GM19455 (cell line): ENCODE data around the gene GDF9.
"Not testable (repeated sequence)": the region's sequence is repeated elsewhere in the genome, so short reads cannot be mapped to it uniquely, and the experiment has no call there.

Experiments
- ATAC-seq: cut with Tn5 transposase; IDR thresholded peaks from one replicate; pipeline ENCODE4 v1.9.1; 2021; ENCODE audit not compliant: unreplicated experiment

Gene GDF9

DNA sequence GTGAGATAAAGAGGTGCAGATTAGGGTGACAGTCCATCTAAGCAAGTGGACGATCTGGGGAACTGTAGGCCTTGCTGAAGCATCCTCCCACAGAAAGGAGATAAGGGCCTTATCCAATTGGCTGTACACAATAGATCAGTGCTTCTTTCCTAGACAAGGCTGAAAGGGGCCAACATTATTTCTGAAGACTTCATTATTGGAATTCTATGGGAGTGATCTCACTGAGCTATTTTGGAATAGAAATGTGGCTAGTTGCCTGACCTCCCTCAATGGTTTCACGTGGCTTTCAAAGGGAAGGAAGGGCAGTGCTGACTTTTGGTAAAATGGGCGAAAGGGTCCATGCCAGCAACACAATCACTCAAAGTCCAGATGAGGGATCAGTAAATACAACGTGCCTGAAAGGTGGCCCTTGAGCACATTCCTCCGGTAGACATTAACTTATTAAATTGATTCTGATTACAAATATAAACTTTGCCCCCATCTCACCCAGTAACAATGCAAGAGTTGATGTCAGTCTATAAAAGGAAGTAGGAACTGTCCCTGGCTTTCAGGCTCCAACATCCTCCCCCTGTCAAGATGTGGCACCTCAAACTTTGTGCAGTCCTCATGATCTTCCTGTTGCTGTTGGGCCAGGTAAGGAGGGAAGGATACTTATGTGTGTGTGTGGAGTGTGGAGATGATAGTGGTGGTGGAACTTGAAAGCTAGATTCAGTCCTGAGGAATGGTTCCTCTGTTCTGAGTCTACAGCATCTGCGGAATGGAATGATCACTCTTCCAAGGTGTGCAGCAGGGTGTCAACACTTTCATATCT is 7.1 kb upstream of the GDF9 start, which contains the start of gene LEAP2:
Gene LEAP2 (plus strand): TSS at position 550 of the 811 bp plus-strand sequence. CDS start 27 bp downstream, at position 577.
- ATAC-seq = no peak

DNA sequence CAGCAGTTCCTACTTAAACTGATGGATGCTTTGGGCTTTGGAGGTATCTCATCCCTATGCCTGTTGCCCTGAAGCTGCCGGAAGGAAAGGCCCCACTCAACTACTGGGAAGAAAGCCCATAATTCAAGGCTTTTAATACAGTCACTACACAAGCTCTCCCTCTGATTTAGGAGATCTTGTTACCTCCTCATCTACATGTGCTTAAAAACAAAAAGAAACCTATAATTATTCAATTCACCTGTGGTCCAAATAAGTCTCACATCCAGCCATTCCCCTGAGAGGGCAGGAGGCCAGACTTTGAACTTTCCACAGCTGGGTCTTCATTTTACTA is 6.5 kb upstream of the GDF9 start:
- no peak for ATAC-seq

DNA sequence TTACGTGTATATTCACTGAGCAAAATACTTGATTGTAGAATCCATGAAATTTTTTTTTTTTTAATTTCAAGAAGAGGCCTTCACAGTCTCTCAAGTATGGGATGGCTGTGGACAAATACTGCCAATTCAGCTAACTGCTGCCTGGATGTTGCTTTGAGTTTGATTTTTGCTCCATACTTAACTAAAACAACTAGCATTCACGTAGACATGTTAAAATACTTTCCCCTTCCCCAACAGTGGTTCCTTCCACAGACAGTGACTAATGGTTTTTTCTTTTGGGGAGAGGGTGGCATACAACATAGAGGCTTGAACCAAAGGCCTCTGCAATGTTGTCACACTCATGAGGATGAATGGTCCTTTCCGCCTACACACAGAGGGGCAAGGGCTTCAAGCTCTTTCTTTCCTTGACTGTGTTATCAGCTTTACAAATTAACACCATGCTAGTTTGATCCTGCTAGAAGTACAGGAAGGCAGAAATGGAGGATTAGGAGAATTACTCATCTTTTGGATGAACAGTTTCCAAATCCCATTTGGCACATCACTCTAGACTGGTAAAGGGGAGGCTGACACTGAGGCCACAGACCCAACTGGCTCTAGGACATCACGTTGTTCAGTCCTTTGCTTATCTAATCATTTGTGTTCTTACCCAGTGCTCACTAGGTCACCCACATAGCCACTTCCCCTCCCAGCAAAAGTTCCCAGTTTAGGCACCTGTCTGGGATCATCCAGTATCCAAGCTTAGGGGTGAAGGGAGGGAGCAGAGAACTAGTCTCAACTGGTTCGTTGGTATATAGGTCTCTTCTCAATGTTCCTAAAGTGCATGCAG is 5.4 kb upstream of the GDF9 start:
- ATAC-seq = no peak

DNA sequence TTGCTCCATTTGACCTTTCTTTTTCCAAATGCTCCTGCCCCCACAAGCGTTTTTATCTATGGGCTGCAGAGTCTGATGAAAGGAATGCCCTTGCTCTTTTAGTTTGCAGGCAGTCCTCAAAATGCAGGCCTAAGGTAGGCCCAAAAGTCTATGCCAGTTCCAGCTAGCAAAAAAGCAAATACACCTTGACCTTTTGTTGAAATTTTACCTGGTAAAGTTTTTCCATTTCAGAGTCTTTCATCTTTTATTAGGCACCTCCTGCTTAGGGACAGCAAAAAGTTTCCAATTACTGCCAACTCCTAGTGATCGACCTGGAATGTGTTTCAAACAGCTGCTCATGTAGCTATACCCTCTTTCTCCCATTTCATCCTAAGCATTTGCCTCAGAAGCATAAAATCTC is 4.5 kb upstream of the GDF9 start:
- ATAC-seq = no peak

DNA sequence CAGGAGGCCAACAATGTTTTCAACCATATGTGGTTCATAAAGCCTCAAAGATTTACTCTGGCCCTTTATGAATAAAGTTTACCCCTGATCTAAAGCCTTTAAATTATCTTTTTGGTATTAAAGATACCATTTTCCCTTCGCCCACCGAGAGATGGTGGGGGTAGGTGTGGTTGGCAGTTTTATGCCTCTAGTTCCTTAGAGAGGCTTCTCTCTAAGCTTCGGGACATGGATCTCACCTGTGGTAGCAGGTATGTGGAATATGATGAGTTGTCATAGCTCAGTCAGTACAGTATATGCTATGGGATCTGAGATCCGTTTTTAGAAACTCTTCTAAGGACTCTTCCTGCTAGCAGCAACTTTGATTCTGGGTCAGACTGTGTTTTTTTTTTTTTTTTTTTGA is 2.5 kb upstream of the GDF9 start:
- no peak for ATAC-seq

DNA sequence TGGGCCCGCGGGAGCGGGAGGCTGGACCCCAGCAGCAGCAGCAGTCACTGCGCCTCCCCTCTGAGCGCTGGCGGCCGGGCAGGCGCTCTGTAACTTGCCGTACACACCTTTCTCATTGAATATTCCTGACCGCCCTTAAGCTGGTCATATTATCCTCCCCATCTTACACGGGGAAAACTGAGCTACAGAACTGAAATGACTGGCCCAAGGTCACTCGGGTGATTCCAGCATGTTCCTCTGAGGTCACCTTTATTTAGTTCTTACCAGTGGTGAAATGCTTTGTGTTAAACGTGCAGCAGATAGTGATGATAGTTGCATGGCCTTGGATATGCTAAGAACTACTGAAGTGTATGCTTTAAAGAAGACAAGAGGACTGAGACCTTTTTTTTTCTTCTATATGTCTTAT is 780 bp upstream of the GDF9 start:
- peak; percentile 24 for ATAC-seq

DNA sequence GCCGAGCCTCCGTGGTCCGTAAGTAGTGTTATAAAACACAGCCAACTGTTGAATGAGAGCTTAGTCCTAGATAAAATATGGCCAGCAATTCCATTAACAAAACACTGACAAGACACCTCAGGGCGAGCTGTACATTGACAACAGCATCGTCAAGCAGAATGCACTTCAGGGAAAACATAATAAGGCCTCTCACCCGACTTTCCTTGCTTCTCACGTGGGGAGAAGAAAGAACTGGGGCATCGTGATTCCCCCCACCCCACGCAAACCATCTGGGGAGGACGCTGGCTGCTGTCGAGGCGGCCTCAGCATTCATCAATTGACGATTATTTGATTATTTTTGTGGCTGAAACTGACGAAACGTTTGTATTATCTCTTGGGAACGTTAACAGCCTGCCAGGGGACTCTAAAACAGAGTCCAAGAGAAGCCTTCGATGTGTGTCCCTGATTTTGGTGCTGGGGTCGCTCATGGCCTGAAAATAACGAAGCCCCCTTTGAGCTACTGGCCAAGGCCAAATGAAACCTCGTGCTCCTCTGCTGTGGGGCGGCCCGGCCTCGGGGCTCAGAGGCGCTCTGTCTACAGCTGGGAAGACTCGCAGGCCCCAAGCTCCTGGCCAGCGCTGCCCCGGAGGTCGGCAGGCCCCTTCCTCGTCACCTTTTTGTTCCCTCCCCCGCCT is 464 bp downstream of the GDF9 start:
- ATAC-seq = peak; percentile 32

DNA sequence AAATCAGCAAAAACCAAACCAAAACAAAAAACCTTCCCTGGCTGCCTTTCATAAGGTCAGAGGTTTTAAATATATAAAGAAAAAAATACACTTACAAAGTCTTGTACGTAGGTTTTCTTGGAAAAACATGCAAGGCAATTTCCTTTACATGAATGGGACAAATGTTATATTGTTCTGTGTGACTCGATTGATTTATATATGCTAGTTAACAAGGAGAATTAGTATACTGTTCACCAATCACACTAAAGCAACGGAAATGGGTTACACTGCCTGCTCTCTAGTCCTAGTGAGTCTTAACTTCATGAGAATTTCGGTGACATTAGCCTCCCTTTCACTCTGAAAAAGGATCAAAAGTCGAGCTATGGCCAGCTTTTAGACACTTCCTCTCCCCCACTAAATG is 5.5 kb downstream of the GDF9 start:
- ATAC-seq = no peak

DNA sequence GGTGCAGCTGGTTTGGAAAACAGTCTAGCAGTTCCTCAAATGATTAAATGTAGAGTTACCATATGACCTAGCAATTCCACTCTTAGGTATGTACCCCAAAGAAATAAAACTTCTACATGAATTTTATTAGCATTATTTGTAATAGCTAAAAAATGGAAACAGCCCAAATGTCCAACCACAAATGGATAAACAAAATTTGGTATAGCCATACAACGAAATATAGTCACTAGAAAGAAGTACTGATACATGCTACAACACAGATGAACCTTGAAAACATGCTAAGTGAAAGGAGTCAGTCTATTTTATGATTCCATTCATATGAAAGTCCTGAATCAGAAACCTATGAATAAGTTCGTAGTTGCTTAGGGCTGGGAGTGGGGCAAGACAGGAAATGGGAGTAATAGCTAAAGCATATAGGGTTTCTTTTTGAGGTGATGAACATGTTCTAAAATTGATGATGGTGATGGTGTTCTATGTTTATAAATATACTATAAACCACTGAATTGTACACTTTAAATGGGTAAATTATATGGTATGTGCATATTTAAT is 6.3 kb downstream of the GDF9 start:
- ATAC-seq = no peak

DNA sequence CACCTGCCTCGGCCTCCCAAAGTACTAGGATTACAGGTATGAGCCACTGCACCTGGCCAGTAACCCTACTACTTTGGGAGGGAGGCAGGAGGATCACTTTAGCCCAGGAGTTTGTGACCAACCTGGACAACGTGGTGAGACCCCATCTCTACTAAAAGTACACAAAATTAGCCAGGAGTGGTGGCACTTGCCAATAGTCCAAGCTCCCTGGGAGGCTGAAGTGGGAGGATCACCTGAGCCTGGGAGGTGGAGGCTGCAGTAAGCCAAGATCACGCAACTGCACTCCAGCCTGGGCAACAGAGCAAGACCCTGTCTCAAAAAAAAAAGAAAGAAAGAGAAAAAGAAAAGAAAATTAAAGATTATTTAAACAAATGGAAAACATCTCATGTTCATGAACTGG is 10.3 kb downstream of the GDF9 start:
- no peak for ATAC-seq

DNA sequence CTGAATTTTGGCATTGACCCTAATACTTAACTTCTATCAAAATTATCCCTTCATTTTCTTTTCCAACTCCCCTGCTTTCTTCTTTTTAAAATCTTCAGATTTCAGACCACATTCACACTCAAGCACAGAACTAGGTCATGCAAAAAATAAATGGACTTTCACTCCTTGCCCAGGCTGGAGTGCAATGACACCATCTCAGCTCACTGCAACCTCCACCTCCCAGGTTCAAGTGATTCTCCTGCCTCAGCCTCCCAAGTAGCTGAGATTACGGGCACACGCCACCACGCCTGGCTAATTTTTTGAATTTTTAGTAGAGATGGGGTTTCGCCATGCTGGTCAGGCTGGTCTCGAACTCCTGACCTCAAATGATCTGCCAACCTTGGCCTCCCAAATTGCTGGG is 11.3 kb downstream of the GDF9 start:
- ATAC-seq = not testable (repeated sequence)

DNA sequence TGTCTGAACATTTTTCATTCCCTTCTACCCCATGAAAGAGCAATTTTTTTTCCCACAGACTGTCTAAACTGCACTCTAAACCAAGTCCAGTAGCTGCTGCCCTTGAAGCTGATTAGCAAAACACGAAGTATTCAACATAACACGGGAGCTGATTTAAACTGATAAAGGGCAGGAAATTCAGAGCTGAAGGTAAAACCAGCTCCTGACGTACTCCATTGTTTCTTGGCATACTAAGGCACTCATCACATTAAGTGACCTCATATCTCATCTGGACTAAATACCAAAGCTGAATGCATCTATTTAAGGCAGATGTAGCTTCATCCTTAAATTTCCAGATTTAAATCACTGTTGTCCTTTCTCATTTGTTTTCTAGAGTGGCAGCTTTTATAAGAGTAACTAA is 12.0 kb downstream of the GDF9 start:
- no peak for ATAC-seq

DNA sequence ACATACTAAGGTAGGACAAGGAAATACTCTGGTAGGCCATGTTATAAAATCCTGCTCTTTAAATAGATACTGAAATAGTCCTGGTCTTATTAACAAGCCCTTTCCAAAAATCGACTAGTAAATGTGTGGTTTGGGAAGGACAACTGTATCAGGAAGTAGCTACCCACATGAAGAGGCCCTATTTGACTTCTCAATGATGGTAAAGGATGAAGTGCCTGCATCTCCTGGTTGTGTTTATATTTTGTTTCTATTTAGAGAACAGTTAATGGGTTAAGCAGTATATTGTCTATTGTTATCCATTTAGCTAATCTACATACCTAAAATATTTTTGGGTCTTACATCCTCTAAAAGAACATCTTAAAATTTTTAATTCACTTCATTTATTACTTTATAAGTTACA is 12.5 kb downstream of the GDF9 start:
- no peak for ATAC-seq

DNA sequence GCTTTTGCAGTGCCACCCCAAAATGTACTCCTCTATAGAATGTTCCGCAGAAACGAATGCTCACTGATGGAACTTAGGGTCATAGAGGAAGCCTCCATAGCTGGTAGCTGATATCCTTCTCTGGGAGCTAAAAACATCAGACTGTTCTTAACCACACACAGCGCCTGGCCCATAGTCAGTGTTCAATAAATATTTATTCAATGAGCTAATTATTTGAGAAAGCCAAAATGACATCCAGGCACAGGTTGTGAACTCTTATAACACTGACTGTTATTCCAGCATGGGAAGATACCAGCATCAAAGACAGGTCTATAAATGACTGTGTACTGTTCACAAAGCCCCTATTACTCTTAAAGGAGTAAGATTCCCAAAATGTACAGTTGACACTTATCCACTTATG is 12.9 kb downstream of the GDF9 start:
- no peak for ATAC-seq

DNA sequence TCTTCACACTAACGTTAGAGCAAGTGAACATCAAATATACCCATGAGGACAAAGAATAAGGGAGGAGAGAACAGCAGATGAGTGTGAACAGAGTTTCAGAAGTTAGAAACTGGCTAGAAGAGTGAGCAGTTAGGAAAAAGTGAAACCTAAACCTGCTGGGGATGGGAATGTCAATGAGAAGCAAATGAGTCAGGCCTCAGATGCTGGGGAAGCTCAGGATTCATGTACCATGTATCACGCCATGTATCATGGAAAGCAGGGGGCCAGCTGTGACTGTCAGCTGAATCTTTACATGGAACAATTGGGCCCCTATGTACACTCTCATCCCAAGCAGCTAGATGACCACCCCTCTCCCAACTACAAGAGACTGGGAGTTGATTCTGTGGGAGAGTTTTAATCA is 16.2 kb downstream of the GDF9 start:
- ATAC-seq = no peak

DNA sequence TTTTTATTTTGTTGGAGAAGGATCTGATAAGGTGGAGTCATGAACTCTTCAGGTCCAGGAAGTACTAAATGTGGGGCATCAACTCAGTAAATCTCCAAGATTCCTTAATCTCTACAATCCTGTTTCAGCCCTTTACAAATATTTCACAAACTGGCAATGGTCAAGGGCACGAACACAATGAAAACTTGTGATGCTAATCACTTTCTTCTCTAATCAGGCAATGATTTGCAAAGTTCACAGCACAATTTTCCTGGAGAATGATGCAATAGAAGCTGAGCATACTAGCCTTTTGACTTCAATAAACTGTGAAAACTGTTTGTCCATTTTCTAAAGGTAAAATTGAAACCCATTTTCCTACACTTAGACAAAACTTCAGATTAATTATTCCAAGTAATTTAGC is 16.9 kb downstream of the GDF9 start:
- no peak for ATAC-seq

DNA sequence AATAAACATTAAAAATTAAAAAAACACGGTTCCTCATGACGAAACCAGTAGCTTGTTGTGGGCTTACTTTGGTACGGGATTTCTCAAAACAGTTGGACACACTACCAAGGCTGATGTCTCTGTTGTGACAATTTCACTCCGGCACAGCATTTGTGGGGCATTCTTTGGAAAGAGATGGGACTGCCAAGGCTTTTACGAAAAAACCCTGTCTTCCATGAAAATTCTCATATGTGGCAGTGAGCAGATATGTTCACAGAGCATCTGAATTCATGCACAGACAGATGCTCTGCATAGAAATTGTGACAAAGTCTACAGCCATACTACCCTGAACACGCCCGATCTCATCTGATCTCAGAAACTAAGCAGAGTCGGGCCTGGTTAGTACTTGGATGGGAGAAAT is 18.0 kb downstream of the GDF9 start:
- no peak for ATAC-seq

DNA sequence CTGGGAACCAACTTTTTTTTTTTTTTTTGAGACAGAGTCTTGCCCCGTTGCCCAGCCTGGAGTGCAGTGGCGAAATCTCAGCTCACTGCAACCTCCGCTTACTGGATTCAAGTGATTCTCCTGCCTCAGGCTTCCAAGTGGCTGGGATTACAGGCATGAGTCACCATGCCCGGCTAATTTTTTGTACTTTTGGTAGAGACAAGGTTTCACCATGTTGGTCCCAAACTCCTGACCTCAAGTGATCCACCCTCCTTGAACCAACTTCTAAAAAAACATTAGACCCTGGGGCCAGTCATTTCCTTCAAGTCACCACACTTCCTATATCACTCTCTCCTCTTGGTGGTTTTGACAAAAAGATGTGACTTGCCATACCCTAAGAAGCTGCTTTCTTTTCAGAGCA is 25.0 kb downstream of the GDF9 start:
- no peak for ATAC-seq

DNA sequence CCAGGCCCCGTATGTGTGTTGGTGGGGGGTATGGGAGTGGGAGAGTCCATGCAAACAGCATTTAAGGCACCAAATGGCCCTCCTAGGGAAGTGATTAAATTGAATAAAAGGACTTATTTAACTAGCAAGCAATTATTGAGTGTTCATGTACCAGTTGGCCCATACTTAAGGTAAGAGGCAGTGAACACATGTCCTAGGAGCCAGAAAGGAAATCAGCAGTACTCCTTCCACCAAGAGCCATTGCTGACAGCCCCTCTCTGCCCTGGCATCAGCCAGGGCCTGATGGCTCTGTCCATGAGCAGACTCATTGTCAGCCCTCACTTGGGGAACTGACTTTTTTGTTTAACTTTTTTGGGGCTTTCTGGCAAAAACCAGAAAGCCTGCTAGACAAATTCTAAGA is 25.4 kb downstream of the GDF9 start:
- ATAC-seq = no peak

DNA sequence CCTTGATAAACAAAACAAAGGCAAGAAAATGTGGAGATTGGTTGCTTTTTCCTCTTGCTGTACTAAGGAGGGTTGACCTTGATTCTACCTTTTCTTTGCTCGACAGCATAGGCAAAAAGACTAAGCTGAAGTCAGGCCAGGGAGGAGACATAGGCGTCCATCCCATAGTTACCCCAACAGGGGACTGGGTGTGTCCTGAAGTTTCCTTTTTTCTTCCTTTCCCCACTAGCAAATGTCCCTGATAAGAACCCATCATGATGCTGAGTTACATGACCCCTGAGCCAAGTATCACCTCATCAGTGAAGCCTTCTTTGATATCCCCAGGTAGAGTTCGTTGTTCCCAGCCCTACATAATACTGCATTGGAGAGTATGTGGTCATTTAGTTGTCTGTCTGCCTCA is 26.0 kb downstream of the GDF9 start:
- ATAC-seq = no peak

DNA sequence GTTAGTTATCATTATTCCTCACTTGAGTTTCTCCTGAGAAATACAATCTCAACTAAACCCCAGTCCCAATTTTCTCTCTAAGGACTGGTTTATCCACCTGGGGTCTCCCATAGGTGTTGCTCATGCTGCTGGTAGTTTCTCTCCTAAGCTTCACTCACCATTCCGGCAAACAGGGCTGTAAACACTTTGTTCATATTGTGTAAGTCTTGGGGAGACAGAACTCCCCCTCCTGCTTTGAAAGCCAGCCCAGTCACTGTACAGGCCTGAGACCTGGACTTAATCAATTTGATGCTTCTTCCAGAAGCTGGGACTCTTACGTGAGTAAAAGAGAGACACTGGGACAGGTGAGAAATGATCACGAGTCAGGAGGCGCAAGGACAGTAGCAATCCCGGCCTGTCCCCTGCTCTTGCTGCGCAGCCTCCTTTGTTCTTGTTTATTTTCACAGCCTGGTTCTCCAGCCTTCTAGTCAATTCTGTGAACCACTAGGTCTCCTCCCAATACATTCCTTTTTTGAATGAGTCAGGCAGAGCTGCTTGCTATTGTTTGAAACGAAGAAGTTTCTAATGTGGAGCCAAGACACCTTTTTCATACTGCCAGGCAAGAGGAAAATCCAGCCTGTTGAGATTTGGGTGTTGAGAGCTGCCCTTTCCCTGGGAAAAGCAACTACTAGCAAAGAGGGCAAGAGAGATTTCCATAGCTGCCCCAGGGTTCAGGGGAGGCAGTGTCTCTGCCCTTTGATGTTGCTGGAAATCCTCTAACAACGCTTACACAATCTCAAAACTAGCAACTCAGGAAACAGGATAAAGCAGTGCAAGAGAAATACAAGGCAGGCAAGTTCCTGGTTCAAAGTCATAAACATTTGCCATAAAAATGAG is 26.6 kb downstream of the GDF9 start:
- ATAC-seq = no peak
